ENCODE measurements around the gene PRICKLE3. TPM values are rescaled to one million over a fixed set of nuclear protein-coding genes. Genes with fewer than 3 reads are reported as not detected.

PRICKLE3 gene
- 10 to 100 TPM; 16.7 to 25.5 TPM for total RNA-seq

GRCh38 chrX:49186125-49187027 lies at the start of gene PRICKLE3:
TSS of gene PRICKLE3 (minus strand) at chrX:49186373. CDS start at chrX:49186297, 76 bp downstream.
- no peaks in the 10 kb centered on the region for H3K27me3 ChIP-seq
- H3K4me3 ChIP-seq = peak within 1 kb of the TSS; percentile 41
- no peaks in the 10 kb centered on the region for H3K9me3 ChIP-seq
- H3K4me1 ChIP-seq = no peaks in the 10 kb centered on the region
- peak; percentile 89 for DNase-seq
- H3K36me3 ChIP-seq = no peaks in the 10 kb centered on the region
- intact Hi-C loops (cut with DNase I) = no loop called here
- peak within 1 kb of the TSS; percentile 58 for H3K27ac ChIP-seq
- no peak for TF ChIP-seq CTCF (IDR thresholded peaks at IDR 0.05)
- peak within 1 kb of the TSS; percentile 67 to 80 for H3K9ac ChIP-seq (ENCODE audit: low read depth in 2 of 2, low read length in 2 of 2)

GRCh38 chrX:49233887-49234555 lies 47.8 kb upstream of the PRICKLE3 start:
- Histone ChIP-seq H3K4me3 (no peak overlapping the region), H3K9me3 (no peaks in the 10 kb centered on the region), H3K36me3 (no peaks in the 10 kb centered on the region), H3K9ac (ENCODE audit: low read depth in 2 of 2, low read length in 2 of 2) (peak overlapping the region in 1 of 2 donors; percentile 24), H3K27ac (no peak overlapping the region), H3K4me1 (no peaks in the 10 kb centered on the region), H3K27me3 (no peaks in the 10 kb centered on the region)
- TF ChIP-seq CTCF (IDR thresholded peaks at IDR 0.05) = no peak
- DNase-seq = no peak
- intact Hi-C loops (cut with DNase I) = no loop called here

GRCh38 chrX:49233176-49233575 lies 47.0 kb upstream of the PRICKLE3 start, which contains the start of gene CACNA1F:
TSS of gene CACNA1F (minus strand) at chrX:49233340. CDS start at chrX:49233309, 31 bp downstream.
- intact Hi-C loops (cut with DNase I) = no loop called here
- no peak for TF ChIP-seq CTCF (IDR thresholded peaks at IDR 0.05)
- no peaks in the 10 kb centered on the region for H3K27me3 ChIP-seq
- no peak within 1 kb of the TSS for H3K27ac ChIP-seq
- H3K9me3 ChIP-seq = no peaks in the 10 kb centered on the region
- DNase-seq = no peak
- H3K36me3 ChIP-seq = no peaks in the 10 kb centered on the region
- no peaks in the 10 kb centered on the region for H3K4me1 ChIP-seq
- no peak within 1 kb of the TSS for H3K4me3 ChIP-seq
- no peak within 1 kb of the TSS for H3K9ac ChIP-seq (ENCODE audit: low read depth in 2 of 2, low read length in 2 of 2)

GRCh38 chrX:49232525-49232924 lies 46.4 kb upstream of the PRICKLE3 start:
- H3K27me3 ChIP-seq = no peaks in the 10 kb centered on the region
- no peak overlapping the region for H3K4me3 ChIP-seq
- no peak for DNase-seq
- no peak overlapping the region for H3K9ac ChIP-seq (ENCODE audit: low read depth in 2 of 2, low read length in 2 of 2)
- no peak for TF ChIP-seq CTCF (IDR thresholded peaks at IDR 0.05)
- H3K4me1 ChIP-seq = no peaks in the 10 kb centered on the region
- no peak overlapping the region for H3K27ac ChIP-seq
- H3K36me3 ChIP-seq = no peaks in the 10 kb centered on the region
- no peaks in the 10 kb centered on the region for H3K9me3 ChIP-seq
- intact Hi-C loops (cut with DNase I) = no loop called here

- no peaks in the 10 kb centered on the region for H3K4me1 ChIP-seq
- DNase-seq = no peak
- no peaks in the 10 kb centered on the region for H3K9me3 ChIP-seq
- intact Hi-C loops (cut with DNase I) = no loop called here
- H3K27me3 ChIP-seq = no peaks in the 10 kb centered on the region
- H3K27ac ChIP-seq = no peak overlapping the region
- no peak for TF ChIP-seq CTCF (IDR thresholded peaks at IDR 0.05)
- H3K36me3 ChIP-seq = no peaks in the 10 kb centered on the region
- H3K9ac ChIP-seq (ENCODE audit: low read depth in 2 of 2, low read length in 2 of 2) = no peak overlapping the region
- no peak overlapping the region for H3K4me3 ChIP-seq
These were observed 45.3 kb upstream of the PRICKLE3 start for GRCh38 chrX:49231333-49232000.

Data from colonic mucosa (tissue), 4 donors.